Left kidney (tissue), 2 donors: ENCODE results near the gene SMIM35. TPM values are rescaled to one million over a fixed set of nuclear protein-coding genes. Genes with fewer than 3 reads are reported as not detected.

ENCODE experiments used
- DNase-seq: peaks from one replicate; pipeline ENCODE4 v3.0.0-alpha.2; 2013
- polyA plus RNA-seq: library from polyadenylated mRNA; unstranded; fragments of 120-200 nt; gene quantifications from one replicate; pipeline ENCODE4 v1.2.1, GENCODE V29; 2013; ENCODE audit not compliant: insufficient read length

SMIM35 gene
- polyA plus RNA-seq, 1 donor = 0.17 TPM

DNA sequence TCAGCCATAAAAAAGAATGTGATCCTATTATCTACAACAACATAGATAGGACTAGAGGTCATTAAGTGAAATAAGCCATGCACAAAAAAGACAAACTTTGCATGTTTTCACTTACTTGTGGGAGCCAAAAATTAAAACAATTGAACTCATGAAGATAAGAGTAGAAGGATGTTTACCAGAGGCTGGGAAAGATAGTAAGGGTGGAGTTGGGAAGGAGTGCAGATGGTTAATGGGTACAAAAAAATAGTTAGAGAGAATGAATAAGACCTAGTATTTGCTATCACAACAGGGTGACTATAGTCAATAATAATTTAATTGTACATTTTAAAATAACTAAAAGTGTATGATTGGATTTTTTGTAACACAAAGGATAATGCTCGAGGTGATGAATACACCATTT, 127.8 kb downstream of the SMIM35 start:
- DNase-seq = no peak

Other genes starting within 250 kb of the SMIM35 start
- 114 TPM for gene FXYD6, start 210.3 kb downstream of the SMIM35 start, polyA plus RNA-seq
- 0.58 TPM for gene TMPRSS13, start 157.6 kb downstream of the SMIM35 start, polyA plus RNA-seq
- gene IL10RA, start 100.6 kb downstream of the SMIM35 start, polyA plus RNA-seq = 2.1 TPM
- 30.2 TPM for gene TMPRSS4, start 9.9 kb downstream of the SMIM35 start, polyA plus RNA-seq
- gene SCN4B, start 65.9 kb upstream of the SMIM35 start, polyA plus RNA-seq = 0.75 TPM
- gene SCN2B, start 89.7 kb upstream of the SMIM35 start, polyA plus RNA-seq = 3.0 TPM
- 1.5 TPM for gene JAML, start 138.0 kb upstream of the SMIM35 start, polyA plus RNA-seq
- gene MPZL3, start 165.4 kb upstream of the SMIM35 start, polyA plus RNA-seq = 6.5 TPM
- 28.3 TPM for gene MPZL2, start 177.3 kb upstream of the SMIM35 start, polyA plus RNA-seq
- 0.22 TPM for gene CD3E, start 217.8 kb upstream of the SMIM35 start, polyA plus RNA-seq